Measurements from ENCODE around the gene SAMD4A.

SAMD4A gene

GRCh38 chr14:54727929-54728328 is 161.0 kb downstream of the SAMD4A start:
- no peak for DNase-seq (ENCODE audit: low spot score)
- TF ChIP-seq, protein P1, sequence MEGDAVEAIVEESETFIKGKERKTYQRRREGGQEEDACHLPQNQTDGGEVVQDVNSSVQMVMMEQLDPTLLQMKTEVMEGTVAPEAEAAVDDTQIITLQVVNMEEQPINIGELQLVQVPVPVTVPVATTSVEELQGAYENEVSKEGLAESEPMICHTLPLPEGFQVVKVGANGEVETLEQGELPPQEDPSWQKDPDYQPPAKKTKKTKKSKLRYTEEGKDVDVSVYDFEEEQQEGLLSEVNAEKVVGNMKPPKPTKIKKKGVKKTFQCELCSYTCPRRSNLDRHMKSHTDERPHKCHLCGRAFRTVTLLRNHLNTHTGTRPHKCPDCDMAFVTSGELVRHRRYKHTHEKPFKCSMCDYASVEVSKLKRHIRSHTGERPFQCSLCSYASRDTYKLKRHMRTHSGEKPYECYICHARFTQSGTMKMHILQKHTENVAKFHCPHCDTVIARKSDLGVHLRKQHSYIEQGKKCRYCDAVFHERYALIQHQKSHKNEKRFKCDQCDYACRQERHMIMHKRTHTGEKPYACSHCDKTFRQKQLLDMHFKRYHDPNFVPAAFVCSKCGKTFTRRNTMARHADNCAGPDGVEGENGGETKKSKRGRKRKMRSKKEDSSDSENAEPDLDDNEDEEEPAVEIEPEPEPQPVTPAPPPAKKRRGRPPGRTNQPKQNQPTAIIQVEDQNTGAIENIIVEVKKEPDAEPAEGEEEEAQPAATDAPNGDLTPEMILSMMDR (IDR thresholded peaks at IDR 0.05; ENCODE audit: extremely low read depth, missing control alignments), result no peak

- TF ChIP-seq, protein P1 (IDR thresholded peaks at IDR 0.05; ENCODE audit: extremely low read depth, missing control alignments), result no peak
- no peak for DNase-seq (ENCODE audit: low spot score)
These were observed 162.0 kb downstream of the SAMD4A start for GRCh38 chr14:54728700-54729527.

GRCh38 chr14:54730156-54730961 is 163.4 kb downstream of the SAMD4A start:
- TF ChIP-seq, protein P1 (IDR thresholded peaks at IDR 0.05; ENCODE audit: extremely low read depth, missing control alignments), result no peak
- DNase-seq (ENCODE audit: low spot score), result peak; percentile 60

DNA sequence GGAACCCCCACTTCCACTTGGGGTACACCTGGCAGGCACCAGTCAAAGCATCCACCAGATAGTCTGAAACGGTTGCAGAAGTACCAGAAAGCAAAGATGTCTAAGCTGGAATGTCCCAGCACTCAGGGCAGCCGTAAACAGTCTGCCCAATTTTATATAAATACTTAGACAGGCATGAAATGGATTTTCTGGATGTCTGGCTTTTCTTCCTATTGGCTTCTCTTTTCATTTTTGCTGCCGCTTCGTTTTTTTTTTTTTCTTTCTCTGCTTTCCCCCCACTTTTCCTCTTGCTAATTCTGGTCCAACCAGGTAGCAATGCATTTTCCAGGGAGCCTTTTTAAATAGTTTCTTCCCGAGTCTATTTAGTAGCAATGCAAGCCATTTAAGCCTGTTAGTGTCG is 168.0 kb downstream of the SAMD4A start:
- TF ChIP-seq, protein P1 (IDR thresholded peaks at IDR 0.05; ENCODE audit: extremely low read depth, missing control alignments), result no peak
- DNase-seq (ENCODE audit: low spot score), result no peak

- TF ChIP-seq, protein P1 (IDR thresholded peaks at IDR 0.05; ENCODE audit: extremely low read depth, missing control alignments), result no peak
- DNase-seq (ENCODE audit: low spot score), result no peak
These were observed 168.5 kb downstream of the SAMD4A start for GRCh38 chr14:54735424-54735823.

DNA sequence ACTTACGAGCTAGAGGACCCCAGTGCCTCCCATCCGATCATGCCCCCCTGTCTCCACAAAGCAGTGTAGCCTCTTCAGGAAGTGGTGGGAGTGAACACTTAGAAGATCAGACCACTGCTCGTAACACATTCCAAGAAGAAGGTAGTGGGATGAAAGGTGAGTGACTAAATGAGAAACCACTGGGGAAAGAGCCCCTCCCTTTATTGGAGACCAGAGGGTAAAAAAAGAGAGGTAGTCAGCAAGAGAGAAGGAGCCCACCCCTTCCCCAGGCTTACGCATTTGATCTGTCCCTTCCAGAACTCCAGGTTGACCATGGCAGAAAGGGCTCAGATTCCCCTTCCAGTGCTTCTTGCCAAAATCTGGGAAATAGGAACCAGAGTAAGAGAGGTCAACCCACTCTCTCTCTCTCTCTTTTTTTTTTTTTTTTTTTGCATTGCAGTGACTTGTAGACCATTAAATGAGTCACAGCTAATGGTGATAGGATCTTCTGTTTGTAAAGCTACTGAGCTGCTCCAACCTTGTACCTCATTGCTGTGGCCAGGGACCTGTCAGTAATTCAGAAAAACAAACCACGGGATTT is 170.3 kb downstream of the SAMD4A start:
- DNase-seq (ENCODE audit: low spot score), result no peak
- TF ChIP-seq, protein P1 (IDR thresholded peaks at IDR 0.05; ENCODE audit: extremely low read depth, missing control alignments), result no peak

DNA sequence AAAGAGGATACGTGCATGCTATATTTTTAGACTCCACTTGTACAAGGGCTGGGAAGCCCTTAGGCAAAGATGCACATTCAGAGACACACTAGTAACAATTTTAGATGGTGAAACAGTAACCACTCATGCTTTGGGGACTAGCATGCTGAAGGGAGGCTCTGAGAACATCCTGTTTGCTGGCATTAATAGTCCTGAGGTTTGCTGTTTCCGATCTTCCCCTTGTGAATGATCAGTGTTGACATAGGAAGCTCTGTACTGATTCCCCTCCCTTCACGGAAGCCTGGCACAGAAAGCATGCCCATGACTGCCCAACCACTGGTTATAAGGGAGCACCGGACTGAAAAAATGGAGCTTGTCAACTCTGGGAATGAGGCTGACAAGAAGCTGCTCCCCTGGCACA is 171.1 kb downstream of the SAMD4A start:
- DNase-seq (ENCODE audit: low spot score), result no peak
- TF ChIP-seq, protein P1 (IDR thresholded peaks at IDR 0.05; ENCODE audit: extremely low read depth, missing control alignments), result no peak
